ENCODE measurements around the gene PKNOX1.

- TF ChIP-seq TCF4 (CRISPR knock-in tag; IDR thresholded peaks at IDR 0.05; ENCODE audit: borderline replicate concordance) (no peak), ARNTL (CRISPR knock-in tag; IDR thresholded peaks at IDR 0.05; ENCODE audit: borderline replicate concordance, low read depth) (no peak), PATZ1 (CRISPR knock-in tag; IDR thresholded peaks at IDR 0.05; ENCODE audit: borderline replicate concordance) (no peak), ZFP30 (CRISPR knock-in tag; IDR thresholded peaks at IDR 0.05) (no peak), RARB (CRISPR knock-in tag; IDR thresholded peaks at IDR 0.05) (no peak), CSDC2 (CRISPR knock-in tag; IDR thresholded peaks at IDR 0.05) (no peak)
These were observed 41.7 kb downstream of the PKNOX1 start for GRCh38 chr21:43015906-43016540.
